Glutamatergic neuron (in vitro differentiated cells): ENCODE data around the gene DLG2. TPM values are rescaled to one million over a fixed set of nuclear protein-coding genes. Genes with fewer than 3 reads are reported as not detected.

Source experiments
- DNase-seq: peaks from one replicate; pipeline ENCODE4 v3.0.0; 2022
- H3K27ac Mint-ChIP-seq: one replicate; pipeline ENCODE4 v1.8.0; 2020; ENCODE audit warnings: mild to moderate bottlenecking, mixed read lengths, inconsistent platforms; ENCODE audit not compliant: unreplicated experiment
- H3K27me3 Mint-ChIP-seq: one replicate; pipeline ENCODE4 v1.8.0; 2020; ENCODE audit warnings: mild to moderate bottlenecking, moderate library complexity, mixed read lengths, inconsistent platforms; ENCODE audit not compliant: unreplicated experiment
- H3K36me3 Mint-ChIP-seq: one replicate; pipeline ENCODE4 v1.8.0; 2020; ENCODE audit warnings: mild to moderate bottlenecking, mixed read lengths, inconsistent platforms; ENCODE audit not compliant: unreplicated experiment
- H3K4me1 Mint-ChIP-seq: one replicate; pipeline ENCODE4 v1.8.0; 2020; ENCODE audit warnings: mild to moderate bottlenecking, low read depth, mixed read lengths, inconsistent platforms; ENCODE audit not compliant: unreplicated experiment
- H3K4me3 Mint-ChIP-seq: one replicate; pipeline ENCODE4 v1.8.0; 2020; ENCODE audit warnings: mild to moderate bottlenecking, mixed read lengths, inconsistent platforms; ENCODE audit not compliant: unreplicated experiment
- H3K9me3 Mint-ChIP-seq: one replicate; pipeline ENCODE4 v1.8.0; 2020; ENCODE audit warnings: mild to moderate bottlenecking, moderate library complexity, mixed read lengths, inconsistent platforms; ENCODE audit not compliant: unreplicated experiment
- CTCF ChIP-seq: fragments of 200-600 bp; sonication (generic); IDR thresholded peaks from one replicate; pipeline ENCODE4 v1.5.0; 2021; ENCODE audit not compliant: partially characterized antibody, unreplicated experiment
- total RNA-seq: library from RNA; stranded (reverse); fragmentation: NEBNext Ultra II Directional; extraction: Animal tissue kit (Norgen Biotek cat#: 25700); gene quantifications from one replicate; pipeline ENCODE4 v1.2.1, GENCODE V29; 2021; ENCODE audit not compliant: unreplicated experiment

DLG2 gene
- total RNA-seq, 1 donor from 2014 or later = 2.9 TPM

- H3K36me3 Mint-ChIP-seq = no peaks in the 10 kb centered on the region
- no peak overlapping the region for H3K27ac Mint-ChIP-seq
These were observed 241.6 kb downstream of the DLG2 start for GRCh38 chr11:85385547-85385946.

GRCh38 chr11:85385111-85385510, 242.0 kb downstream of the DLG2 start:
- no peak overlapping the region for H3K27ac Mint-ChIP-seq
- no peak overlapping the region for H3K4me3 Mint-ChIP-seq

More at GRCh38 chr11:85385547-85385946, 241.6 kb downstream of the DLG2 start:
- Mint-ChIP-seq H3K27me3 (no peaks in the 10 kb centered on the region), H3K4me1 (peaks cover 5% of the 10 kb centered on the region), H3K4me3 (no peak overlapping the region), H3K9me3 (peaks cover 2% of the 10 kb centered on the region)
- DNase-seq = no peak
- TF ChIP-seq CTCF = no peak

GRCh38 chr11:85379066-85379465, 248.1 kb downstream of the DLG2 start:
- Mint-ChIP-seq H3K36me3 (no peaks in the 10 kb centered on the region), H3K4me3 (no peak overlapping the region), H3K9me3 (no peaks in the 10 kb centered on the region), H3K27me3 (no peaks in the 10 kb centered on the region), H3K27ac (no peak overlapping the region), H3K4me1 (no peaks in the 10 kb centered on the region)
- no peak for TF ChIP-seq CTCF
- no peak for DNase-seq

More at GRCh38 chr11:85385111-85385510, 242.0 kb downstream of the DLG2 start:
- Mint-ChIP-seq H3K36me3 (no peaks in the 10 kb centered on the region), H3K9me3 (peaks cover 2% of the 10 kb centered on the region), H3K27me3 (no peaks in the 10 kb centered on the region), H3K4me1 (peaks cover 5% of the 10 kb centered on the region)
- no peak for DNase-seq
- no peak for TF ChIP-seq CTCF

GRCh38 chr11:85377901-85378300, 249.2 kb downstream of the DLG2 start:
- no peak overlapping the region for H3K27ac Mint-ChIP-seq
- TF ChIP-seq CTCF = no peak
- no peaks in the 10 kb centered on the region for H3K36me3 Mint-ChIP-seq

GRCh38 chr11:85359859-85360258, 267.3 kb downstream of the DLG2 start:
- no peak for DNase-seq
- no peak overlapping the region for H3K27ac Mint-ChIP-seq
- TF ChIP-seq CTCF = no peak
- H3K9me3 Mint-ChIP-seq = no peaks in the 10 kb centered on the region
- H3K27me3 Mint-ChIP-seq = peaks cover 3% of the 10 kb centered on the region
- H3K36me3 Mint-ChIP-seq = no peaks in the 10 kb centered on the region
- H3K4me1 Mint-ChIP-seq = no peaks in the 10 kb centered on the region
- no peak overlapping the region for H3K4me3 Mint-ChIP-seq

More at GRCh38 chr11:85377901-85378300, 249.2 kb downstream of the DLG2 start:
- Mint-ChIP-seq H3K27me3 (no peaks in the 10 kb centered on the region), H3K9me3 (no peaks in the 10 kb centered on the region), H3K4me1 (no peaks in the 10 kb centered on the region), H3K4me3 (no peak overlapping the region)
- DNase-seq = no peak
